Gastroesophageal sphincter (tissue), 3 donors: ENCODE measurements around the gene DOCK2.

Experiments used
- EP300 ChIP-seq: sonication (generic); formaldehyde crosslinking; IDR thresholded peaks from one replicate; pipeline ENCODE4 v1.6.1; 2017; ENCODE audit warnings: antibody characterized with exemption, mild to moderate bottlenecking
- POLR2A ChIP-seq, 2 donors: fragments of 450-650 bp; IDR thresholded peaks; one replicate each; pipeline ENCODE4 v1.6.1; 2017; ENCODE audit warnings: antibody characterized with exemption in 2 of 2, mild to moderate bottlenecking in 2 of 2, moderate library complexity in 1 of 2
- TF ChIP-seq, protein P1 (sequence below), 4 experiments: fragments of 200-600 bp in 2 of 4; fragments of 450-650 bp in 2 of 4; sonication (generic) in 1 of 4; IDR thresholded peaks; one replicate each; pipeline ENCODE4 v1.5.1; 2017 to 2019; ENCODE audit warnings: antibody characterized with exemption in 4 of 4, mild to moderate bottlenecking in 2 of 4, moderate library complexity in 2 of 4

- TF ChIP-seq, protein P1, sequence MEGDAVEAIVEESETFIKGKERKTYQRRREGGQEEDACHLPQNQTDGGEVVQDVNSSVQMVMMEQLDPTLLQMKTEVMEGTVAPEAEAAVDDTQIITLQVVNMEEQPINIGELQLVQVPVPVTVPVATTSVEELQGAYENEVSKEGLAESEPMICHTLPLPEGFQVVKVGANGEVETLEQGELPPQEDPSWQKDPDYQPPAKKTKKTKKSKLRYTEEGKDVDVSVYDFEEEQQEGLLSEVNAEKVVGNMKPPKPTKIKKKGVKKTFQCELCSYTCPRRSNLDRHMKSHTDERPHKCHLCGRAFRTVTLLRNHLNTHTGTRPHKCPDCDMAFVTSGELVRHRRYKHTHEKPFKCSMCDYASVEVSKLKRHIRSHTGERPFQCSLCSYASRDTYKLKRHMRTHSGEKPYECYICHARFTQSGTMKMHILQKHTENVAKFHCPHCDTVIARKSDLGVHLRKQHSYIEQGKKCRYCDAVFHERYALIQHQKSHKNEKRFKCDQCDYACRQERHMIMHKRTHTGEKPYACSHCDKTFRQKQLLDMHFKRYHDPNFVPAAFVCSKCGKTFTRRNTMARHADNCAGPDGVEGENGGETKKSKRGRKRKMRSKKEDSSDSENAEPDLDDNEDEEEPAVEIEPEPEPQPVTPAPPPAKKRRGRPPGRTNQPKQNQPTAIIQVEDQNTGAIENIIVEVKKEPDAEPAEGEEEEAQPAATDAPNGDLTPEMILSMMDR (IDR thresholded peaks at IDR 0.05): no peak
- TF ChIP-seq POLR2A (IDR thresholded peaks at IDR 0.05) (no peak), EP300 (no peak)
Observed at GRCh38 chr5:169905017-169905416, 267.9 kb downstream of the DOCK2 start.
